Omental fat pad (tissue), 4 donors: ENCODE results near the gene RCAN2. TPM values are rescaled to one million over a fixed set of nuclear protein-coding genes. Genes with fewer than 3 reads are reported as not detected.
A peak's percentile ranks its signal among the peaks of the same experiment; 100 is the strongest.

ENCODE experiments used
- ATAC-seq: fragments of 150-250 bp; one replicate; pipeline ENCODE4 v1.9.1; 2016; ENCODE audit warnings: mild to moderate bottlenecking, moderate library complexity; ENCODE audit not compliant: low FRiP score
- DNase-seq: peaks from one replicate; pipeline ENCODE4 v3.0.0-alpha.2; 2019; ENCODE audit warnings: low spot score
- total RNA-seq, 4 donors: library from RNA; depleted of rRNA; stranded (reverse); fragments of >200 nt; gene quantifications; one replicate each; pipeline ENCODE4 v1.1.0, GENCODE V29; 2016
- TF ChIP-seq, protein P1 (sequence below), 3 donors: fragments of 450-650 bp; IDR thresholded peaks; one replicate each; pipeline ENCODE4 v1.5.1; 2016 to 2017; ENCODE audit warnings: antibody characterized with exemption in 3 of 3, mild to moderate bottlenecking in 3 of 3, moderate library complexity in 2 of 3

Gene RCAN2
- total RNA-seq, 4 donors from 2014 or later, result 2.5 to 7.9 (median 3.7) TPM

DNA sequence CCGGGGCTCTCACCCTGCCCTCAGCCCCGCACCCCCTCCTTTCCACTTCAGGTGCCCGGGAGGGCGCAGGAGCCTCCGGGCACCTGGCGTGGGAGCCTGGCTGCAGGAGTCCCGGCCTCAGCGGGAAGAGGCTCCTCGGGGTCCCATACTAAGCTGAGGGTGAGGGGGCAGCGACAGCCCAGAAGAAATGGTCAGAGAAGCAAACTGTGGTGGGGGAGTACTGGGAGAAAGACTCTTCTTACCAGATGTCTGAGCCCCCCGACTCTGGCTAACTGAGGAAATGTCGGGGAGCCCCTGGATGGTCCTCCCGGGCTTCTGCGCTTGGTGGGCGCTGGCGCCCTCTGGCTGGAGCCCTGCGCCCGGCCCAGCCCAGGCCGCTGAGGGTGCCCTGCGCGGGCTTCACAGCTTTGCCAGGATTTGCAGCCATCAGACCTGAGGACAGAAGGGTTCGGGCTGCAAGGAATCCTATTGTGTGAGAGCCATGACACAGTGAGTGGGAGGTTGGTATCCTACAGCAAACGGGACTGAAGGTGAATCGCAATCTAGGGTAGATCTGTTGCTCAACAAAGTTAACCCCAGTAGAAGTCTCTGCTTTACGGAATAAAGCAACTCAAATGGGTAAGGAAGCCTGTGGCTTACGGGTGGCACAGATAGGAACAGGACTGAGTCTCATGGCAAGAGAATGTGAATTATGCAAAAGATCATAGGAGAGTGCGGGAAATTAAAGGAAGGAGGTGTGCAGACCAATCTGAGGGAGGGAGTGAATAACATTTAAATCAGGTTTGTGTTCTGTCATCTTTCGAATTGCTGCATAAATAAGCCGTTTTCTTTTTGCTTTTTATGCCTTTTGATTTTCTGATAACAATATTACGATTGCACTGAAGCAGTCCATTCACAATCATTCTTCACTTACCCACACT lies 639 bp upstream of the RCAN2 start:
- TF ChIP-seq, protein P1, sequence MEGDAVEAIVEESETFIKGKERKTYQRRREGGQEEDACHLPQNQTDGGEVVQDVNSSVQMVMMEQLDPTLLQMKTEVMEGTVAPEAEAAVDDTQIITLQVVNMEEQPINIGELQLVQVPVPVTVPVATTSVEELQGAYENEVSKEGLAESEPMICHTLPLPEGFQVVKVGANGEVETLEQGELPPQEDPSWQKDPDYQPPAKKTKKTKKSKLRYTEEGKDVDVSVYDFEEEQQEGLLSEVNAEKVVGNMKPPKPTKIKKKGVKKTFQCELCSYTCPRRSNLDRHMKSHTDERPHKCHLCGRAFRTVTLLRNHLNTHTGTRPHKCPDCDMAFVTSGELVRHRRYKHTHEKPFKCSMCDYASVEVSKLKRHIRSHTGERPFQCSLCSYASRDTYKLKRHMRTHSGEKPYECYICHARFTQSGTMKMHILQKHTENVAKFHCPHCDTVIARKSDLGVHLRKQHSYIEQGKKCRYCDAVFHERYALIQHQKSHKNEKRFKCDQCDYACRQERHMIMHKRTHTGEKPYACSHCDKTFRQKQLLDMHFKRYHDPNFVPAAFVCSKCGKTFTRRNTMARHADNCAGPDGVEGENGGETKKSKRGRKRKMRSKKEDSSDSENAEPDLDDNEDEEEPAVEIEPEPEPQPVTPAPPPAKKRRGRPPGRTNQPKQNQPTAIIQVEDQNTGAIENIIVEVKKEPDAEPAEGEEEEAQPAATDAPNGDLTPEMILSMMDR (IDR thresholded peaks at IDR 0.05), result no peak
- DNase-seq, result peak; percentile 28
- peak; percentile 69 for ATAC-seq

DNA sequence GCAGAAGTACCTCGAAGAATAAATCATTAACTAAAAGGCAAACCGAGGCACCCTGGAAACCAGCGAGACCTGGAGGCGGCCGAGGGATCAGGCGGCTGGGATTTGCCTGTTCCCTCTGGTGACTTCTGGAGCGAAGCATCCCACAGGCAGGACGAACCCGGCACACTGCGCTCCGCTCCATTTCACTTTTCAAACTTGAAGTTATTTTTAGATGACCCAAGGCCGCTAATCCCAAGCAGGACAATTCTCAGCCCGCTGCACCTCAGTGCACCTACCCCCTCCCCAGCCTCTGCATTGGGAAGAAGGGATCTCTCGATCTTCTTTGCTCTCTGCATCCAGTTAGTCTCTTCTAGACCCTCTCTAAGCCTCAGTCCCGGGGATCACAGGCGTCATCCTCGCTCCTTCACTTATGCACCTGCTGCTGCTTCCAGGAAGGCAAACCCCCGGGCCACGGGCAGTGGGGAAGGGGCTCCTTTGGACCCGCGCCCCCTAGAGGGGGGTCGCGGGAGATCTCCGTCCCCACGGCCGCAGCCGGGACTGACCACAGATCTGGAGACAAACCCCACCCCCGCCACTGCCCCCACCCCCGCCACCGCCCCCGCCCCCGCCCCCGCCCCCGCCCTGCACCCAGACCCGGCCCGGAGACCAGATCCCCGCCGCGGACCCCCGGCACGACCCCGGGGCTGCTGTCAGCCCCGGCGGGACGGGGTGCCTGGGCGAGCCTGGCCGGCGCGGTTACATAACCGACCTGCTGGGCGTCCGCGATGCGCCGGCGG lies 636 bp downstream of the RCAN2 start:
- no peak for DNase-seq
- TF ChIP-seq, protein P1 (IDR thresholded peaks at IDR 0.05), result no peak
- ATAC-seq, result no peak

DNA sequence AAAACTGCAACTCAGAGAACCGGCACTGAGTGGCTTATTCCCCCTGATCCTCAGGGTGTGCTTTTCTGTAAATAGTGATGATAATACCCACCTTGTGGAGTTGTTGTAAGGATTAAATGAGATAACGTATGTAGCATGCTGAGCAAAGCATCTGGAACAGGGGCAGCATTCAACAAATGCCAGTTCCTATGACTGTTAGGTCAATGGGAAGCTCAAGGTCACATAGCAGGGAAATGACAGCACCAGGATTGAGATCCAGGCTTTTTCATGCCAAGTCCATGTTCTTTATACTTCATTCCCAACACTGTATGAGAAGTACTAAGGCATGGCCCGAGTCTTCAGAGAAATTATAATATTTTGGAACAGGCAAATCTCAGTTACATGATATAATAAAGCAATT lies 5.1 kb downstream of the RCAN2 start:
- ATAC-seq, result no peak
- TF ChIP-seq, protein P1 (IDR thresholded peaks at IDR 0.05), result no peak

DNA sequence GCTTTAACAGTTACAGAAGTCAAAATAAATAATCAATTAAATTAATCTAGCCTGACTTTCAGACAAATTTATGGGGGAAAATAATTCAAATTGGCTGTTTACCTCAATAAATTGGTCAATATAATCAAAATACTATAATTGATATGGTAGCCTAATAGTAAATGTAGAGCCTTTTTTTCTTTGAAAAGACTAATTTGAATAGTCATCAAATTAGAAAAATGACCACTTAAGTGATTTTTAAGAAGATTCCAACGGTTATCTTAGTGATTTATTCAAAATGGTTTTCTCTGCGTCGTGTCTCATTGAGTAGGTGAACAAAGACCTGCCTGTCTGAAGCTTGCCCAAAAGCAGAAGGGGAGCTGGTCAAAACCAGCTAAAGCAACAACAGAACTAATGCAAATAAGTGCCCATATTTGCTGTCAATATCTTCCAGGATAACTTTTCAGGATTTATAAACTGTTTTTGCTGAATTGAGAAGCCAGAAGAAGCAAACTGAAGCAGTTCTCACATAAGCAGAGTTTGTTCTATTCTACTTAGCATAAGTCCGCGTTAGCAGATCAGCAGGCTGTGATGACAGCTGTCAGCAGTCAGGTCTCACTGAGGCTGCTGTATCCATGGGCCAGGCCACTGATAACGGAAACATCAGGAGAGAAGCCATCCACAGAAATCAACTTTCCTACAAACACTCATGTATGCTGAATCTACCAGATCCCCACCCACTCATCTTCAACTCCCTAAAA lies 7.0 kb downstream of the RCAN2 start:
- TF ChIP-seq, protein P1 (IDR thresholded peaks at IDR 0.05), result no peak
- ATAC-seq (no peak), DNase-seq (no peak)

More for the DNA sequence above, 5.1 kb downstream of the RCAN2 start:
- DNase-seq, result no peak

GRCh38 chr6:46476301-46476700 lies 14.9 kb downstream of the RCAN2 start:
- TF ChIP-seq, protein P1 (IDR thresholded peaks at IDR 0.05), result no peak
- no peak for ATAC-seq
- no peak for DNase-seq

DNA sequence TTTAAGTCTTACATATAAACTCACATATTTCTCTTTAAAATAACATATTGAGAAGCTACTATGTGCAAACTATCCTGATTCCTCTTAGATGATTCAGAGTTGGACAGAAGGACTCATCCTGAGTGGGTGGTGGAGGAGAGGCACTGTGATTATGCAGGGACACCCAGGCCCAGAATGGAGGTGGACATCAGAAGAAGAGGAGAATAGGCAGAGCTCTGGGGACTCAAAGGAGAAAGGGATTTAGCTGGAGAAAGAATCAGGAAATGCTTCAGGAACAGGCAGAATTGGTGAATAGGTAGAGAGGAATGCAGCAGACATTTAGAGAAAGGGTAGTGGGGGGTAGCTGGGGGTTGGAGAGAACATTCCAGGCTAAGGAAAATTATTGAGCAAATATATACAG lies 17.4 kb downstream of the RCAN2 start:
- DNase-seq (no peak), ATAC-seq (no peak)
- TF ChIP-seq, protein P1 (IDR thresholded peaks at IDR 0.05), result no peak
